A549 (cell line): Measurements from ENCODE around the gene GPR55.

Experiments used
- EP300 ChIP-seq, 2 experiments: fragments of >200 bp; sonication (Bioruptor Twin); formaldehyde crosslinking; IDR thresholded peaks; 2 replicates in 1 of 2; 3 replicates in 1 of 2; pipeline ENCODE4 v1.6.1; 2016 to 2017
- FOSL2 ChIP-seq, 2 experiments: fragments of 450-650 bp in 1 of 2; fragments of >200 bp in 1 of 2; sonication (Bioruptor Twin) in 1 of 2; formaldehyde crosslinking; IDR thresholded peaks; 2 replicates each; pipeline versions ENCODE4 v1.5.0 to v1.6.1; 2016 to 2020; ENCODE audit warnings: mild to moderate bottlenecking in 1 of 2, moderate library complexity in 1 of 2
- TF ChIP-seq, protein P1 (sequence below): fragments of >200 bp; sonication (Bioruptor Twin); formaldehyde crosslinking; IDR thresholded peaks from 3 replicates; pipeline ENCODE4 v1.5.1; 2016

DNA sequence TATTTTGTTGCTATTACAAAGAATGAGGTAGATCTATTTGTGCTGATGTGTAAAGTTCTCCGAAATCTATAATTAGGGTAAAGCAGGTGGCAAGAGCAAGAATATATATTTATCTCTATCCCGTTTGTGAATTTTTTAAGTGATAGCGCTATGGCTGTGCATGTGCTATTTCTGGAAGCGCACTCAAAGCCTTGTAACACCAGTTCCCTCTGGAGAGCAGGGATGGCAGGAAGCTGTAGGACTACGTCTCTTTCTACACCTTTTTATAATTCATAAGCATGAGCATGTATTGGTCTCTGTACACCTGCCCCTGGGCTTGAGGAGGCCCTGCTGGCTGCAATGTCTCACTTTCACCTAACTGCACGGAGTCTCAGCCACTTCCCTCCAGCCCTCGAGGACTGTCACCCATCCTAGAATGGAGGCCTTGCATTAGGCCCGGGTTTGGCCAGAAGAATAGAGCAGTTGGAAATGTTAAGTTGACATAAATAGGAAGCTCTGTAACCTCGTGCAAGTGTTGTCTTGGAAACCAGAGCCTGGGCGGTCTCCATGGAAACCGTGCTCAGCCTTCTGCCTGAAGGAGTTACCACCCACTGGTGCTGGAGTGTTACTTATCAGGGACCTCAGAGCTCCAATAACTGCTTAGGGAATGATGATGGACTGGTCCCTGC, 39.4 kb downstream of the GPR55 start:
- TF ChIP-seq EP300 (IDR thresholded peaks at IDR 0.05), result no peak
- TF ChIP-seq, protein P1, sequence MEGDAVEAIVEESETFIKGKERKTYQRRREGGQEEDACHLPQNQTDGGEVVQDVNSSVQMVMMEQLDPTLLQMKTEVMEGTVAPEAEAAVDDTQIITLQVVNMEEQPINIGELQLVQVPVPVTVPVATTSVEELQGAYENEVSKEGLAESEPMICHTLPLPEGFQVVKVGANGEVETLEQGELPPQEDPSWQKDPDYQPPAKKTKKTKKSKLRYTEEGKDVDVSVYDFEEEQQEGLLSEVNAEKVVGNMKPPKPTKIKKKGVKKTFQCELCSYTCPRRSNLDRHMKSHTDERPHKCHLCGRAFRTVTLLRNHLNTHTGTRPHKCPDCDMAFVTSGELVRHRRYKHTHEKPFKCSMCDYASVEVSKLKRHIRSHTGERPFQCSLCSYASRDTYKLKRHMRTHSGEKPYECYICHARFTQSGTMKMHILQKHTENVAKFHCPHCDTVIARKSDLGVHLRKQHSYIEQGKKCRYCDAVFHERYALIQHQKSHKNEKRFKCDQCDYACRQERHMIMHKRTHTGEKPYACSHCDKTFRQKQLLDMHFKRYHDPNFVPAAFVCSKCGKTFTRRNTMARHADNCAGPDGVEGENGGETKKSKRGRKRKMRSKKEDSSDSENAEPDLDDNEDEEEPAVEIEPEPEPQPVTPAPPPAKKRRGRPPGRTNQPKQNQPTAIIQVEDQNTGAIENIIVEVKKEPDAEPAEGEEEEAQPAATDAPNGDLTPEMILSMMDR, result no peak
- TF ChIP-seq FOSL2 (IDR thresholded peaks at IDR 0.05), result no peak
- no peak for TF ChIP-seq FOSL2 (CRISPR knock-in tag; IDR thresholded peaks at IDR 0.05)
